Neuronal stem cell (in vitro differentiated cells): ENCODE data around the gene KPNA3.

Experiments used
- DNase-seq: peaks from one replicate; pipeline ENCODE4 v3.0.0-alpha.2; 2013; ENCODE audit warnings: low spot score
- H2AFZ ChIP-seq: one replicate; pipeline ENCODE4 v1.6.1; 2013; ENCODE audit warnings: mild to moderate bottlenecking, low read length, inconsistent platforms
- H2AK5ac ChIP-seq: 2 replicates; pipeline ENCODE4 v1.6.1; 2013; ENCODE audit warnings: low read depth, mild to moderate bottlenecking, inconsistent platforms, low read length, moderate library complexity, mixed read lengths
- H2BK120ac ChIP-seq: 2 replicates; pipeline ENCODE4 v1.6.1; 2013; ENCODE audit warnings: low read depth, mild to moderate bottlenecking, inconsistent platforms, low read length, moderate library complexity, mixed read lengths
- H2BK12ac ChIP-seq: one replicate; pipeline ENCODE4 v1.6.1; 2013; ENCODE audit warnings: low read length, inconsistent platforms
- H2BK15ac ChIP-seq: 2 replicates; pipeline ENCODE4 v1.6.1; 2013; ENCODE audit warnings: mild to moderate bottlenecking, low read length, inconsistent platforms, mixed read lengths
- H2BK5ac ChIP-seq: one replicate; pipeline ENCODE4 v1.6.1; 2013; ENCODE audit warnings: inconsistent platforms, mild to moderate bottlenecking, low read length, moderate library complexity
- H3K14ac ChIP-seq: one replicate; pipeline ENCODE4 v1.6.1; 2013; ENCODE audit warnings: low read length, inconsistent platforms
- H3K18ac ChIP-seq: 2 replicates; pipeline ENCODE4 v1.6.1; 2013; ENCODE audit warnings: low read length, inconsistent platforms
- H3K23ac ChIP-seq: 2 replicates; pipeline ENCODE4 v1.6.1; 2013; ENCODE audit warnings: low read depth, mild to moderate bottlenecking, mixed read lengths, low read length, inconsistent platforms; ENCODE audit not compliant: poor library complexity
- H3K27ac ChIP-seq: replicated peaks from 3 replicates; pipeline ENCODE4 v1.5.1; 2013; ENCODE audit warnings: low read length, inconsistent platforms
- H3K27me3 ChIP-seq, 3 experiments: 2 replicates each; pipeline ENCODE4 v1.6.1; 2013; ENCODE audit warnings: low read length in 3 of 3, mild to moderate bottlenecking in 2 of 3, inconsistent platforms in 1 of 3, low read depth in 1 of 3, mixed read lengths in 1 of 3, moderate library complexity in 1 of 3; ENCODE audit not compliant: control insufficient read depth in 3 of 3, insufficient read depth in 3 of 3
- H3K36me3 ChIP-seq, 2 donors: replicated peaks in 1 of 2; 2 replicates each; pipeline ENCODE4 v1.6.1; 2013; ENCODE audit warnings: low read length in 2 of 2; ENCODE audit not compliant: control insufficient read depth in 2 of 2, insufficient read depth in 2 of 2
- H3K4ac ChIP-seq: 2 replicates; pipeline ENCODE4 v1.6.1; 2013; ENCODE audit warnings: inconsistent platforms, mild to moderate bottlenecking, low read length, moderate library complexity
- H3K4me1 ChIP-seq, 2 donors: 1 replicate in 1 of 2; 2 replicates in 1 of 2; pipeline ENCODE4 v1.6.1; 2013; ENCODE audit warnings: low read length in 2 of 2, low read depth in 1 of 2; ENCODE audit not compliant: control insufficient read depth in 2 of 2, insufficient read depth in 1 of 2
- H3K4me2 ChIP-seq: one replicate; pipeline ENCODE4 v1.6.1; 2013; ENCODE audit warnings: mild to moderate bottlenecking, low read length, inconsistent platforms; ENCODE audit not compliant: insufficient read depth, poor library complexity, severe bottlenecking
- H3K4me3 ChIP-seq, 2 donors: 2 replicates each; pipeline ENCODE4 v1.5.1; 2013; ENCODE audit warnings: low read length in 2 of 2, mild to moderate bottlenecking in 2 of 2, inconsistent platforms in 1 of 2, moderate library complexity in 1 of 2
- H3K79me1 ChIP-seq: one replicate; pipeline ENCODE4 v1.6.1; 2013; ENCODE audit warnings: low read depth, mild to moderate bottlenecking, inconsistent platforms, low read length, moderate library complexity
- H3K9ac ChIP-seq: one replicate; pipeline ENCODE4 v1.6.1; 2013; ENCODE audit warnings: mild to moderate bottlenecking, low read depth, low read length, inconsistent platforms; ENCODE audit not compliant: poor library complexity
- H3K9me3 ChIP-seq, 2 donors: replicated peaks in 1 of 2; 2 replicates each; pipeline versions ENCODE3 to v1.6.1; 2013; ENCODE audit warnings: low read length in 2 of 2, mild to moderate bottlenecking in 2 of 2, inconsistent platforms in 1 of 2, low read depth in 1 of 2, mixed read lengths in 1 of 2, moderate library complexity in 1 of 2; ENCODE audit not compliant: control insufficient read depth in 2 of 2, insufficient read depth in 1 of 2
- H4K8ac ChIP-seq: one replicate; pipeline ENCODE4 v1.6.1; 2013; ENCODE audit warnings: low read depth, mild to moderate bottlenecking, inconsistent platforms, low read length, moderate library complexity
- H4K91ac ChIP-seq: one replicate; pipeline ENCODE4 v1.6.1; 2013; ENCODE audit warnings: low read length, low read depth, mild to moderate bottlenecking, inconsistent platforms; ENCODE audit not compliant: poor library complexity
- WGBS, 2 donors: extraction: QIAGEN DNeasy Blood & Tissue Kit; methylation state at CpG; one replicate each; pipeline ENCODE4 v1.1.7; 2013; ENCODE audit warnings: missing lambda C conversion rate in 2 of 2, mixed read lengths in 1 of 2; ENCODE audit not compliant: insufficient read length in 2 of 2, insufficient replicate concordance in 1 of 2; ENCODE audit errors: extremely low coverage in 2 of 2; 5-methylcytosine and 5-hydroxymethylcytosine counted together

Gene KPNA3

GRCh38 chr13:49814551-49815270 lies 22.2 kb upstream of the KPNA3 start:
- Histone ChIP-seq H3K4me3 (no peak overlapping the region), H3K14ac (no peak overlapping the region), H2BK12ac (no peak overlapping the region), H3K4me1 (no peaks in the 10 kb centered on the region), H2AFZ (no peak overlapping the region), H3K79me1 (no peaks in the 10 kb centered on the region), H3K4ac (no peak overlapping the region), H3K27me3 (no peaks in the 10 kb centered on the region), H4K8ac (no peak overlapping the region), H2BK5ac (no peak overlapping the region), H2BK15ac (no peak overlapping the region), H2AK5ac (no peak overlapping the region), H3K36me3 (no peaks in the 10 kb centered on the region), H3K9ac (no peak overlapping the region), H3K4me2 (no peak overlapping the region), H3K27ac (no peak overlapping the region), H4K91ac (no peak overlapping the region), H3K9me3 (no peaks in the 10 kb centered on the region), H2BK120ac (no peak overlapping the region), H3K18ac (no peak overlapping the region), H3K23ac (no peak overlapping the region)
- no peak for DNase-seq
- WGBS, 2 donors, result no CpG with 5 or more reads among the region's 7 CpGs

- Histone ChIP-seq H3K27ac (no peak overlapping the region), H2AFZ (no peak overlapping the region), H2BK5ac (no peak overlapping the region), H2AK5ac (no peak overlapping the region), H3K9me3 (no peaks in the 10 kb centered on the region), H2BK120ac (no peak overlapping the region), H4K91ac (no peak overlapping the region), H3K4me2 (no peak overlapping the region), H3K4me1 (no peaks in the 10 kb centered on the region), H3K14ac (no peak overlapping the region), H3K23ac (no peak overlapping the region), H3K27me3 (no peaks in the 10 kb centered on the region), H4K8ac (no peak overlapping the region), H3K36me3 (no peaks in the 10 kb centered on the region), H2BK15ac (no peak overlapping the region), H2BK12ac (no peak overlapping the region), H3K4me3 (no peak overlapping the region), H3K4ac (no peak overlapping the region), H3K18ac (no peak overlapping the region), H3K9ac (no peak overlapping the region), H3K79me1 (no peaks in the 10 kb centered on the region)
- WGBS, 2 donors, result no CpG with 5 or more reads among the region's 4 CpGs
- no peak for DNase-seq
Observed at GRCh38 chr13:49812812-49813211, 20.3 kb upstream of the KPNA3 start.

GRCh38 chr13:49811527-49811908 lies 19.0 kb upstream of the KPNA3 start:
- Histone ChIP-seq H4K91ac (no peak overlapping the region), H3K4me3 (no peak overlapping the region), H2BK120ac (no peak overlapping the region), H3K27me3 (no peaks in the 10 kb centered on the region), H3K14ac (no peak overlapping the region), H3K4me1 (no peaks in the 10 kb centered on the region), H3K27ac (no peak overlapping the region), H3K4ac (no peak overlapping the region), H3K9ac (no peak overlapping the region), H4K8ac (no peak overlapping the region), H2AFZ (no peak overlapping the region), H2BK5ac (no peak overlapping the region), H3K18ac (no peak overlapping the region), H2AK5ac (no peak overlapping the region), H2BK15ac (no peak overlapping the region), H3K4me2 (no peak overlapping the region), H3K9me3 (no peaks in the 10 kb centered on the region), H3K23ac (no peak overlapping the region), H3K79me1 (no peaks in the 10 kb centered on the region), H2BK12ac (no peak overlapping the region), H3K36me3 (no peaks in the 10 kb centered on the region)
- no peak for DNase-seq
- WGBS, 2 donors, result no CpG with 5 or more reads among the region's 4 CpGs

GRCh38 chr13:49810567-49811526 lies 18.4 kb upstream of the KPNA3 start:
- Histone ChIP-seq H3K23ac (no peak overlapping the region), H2BK15ac (no peak overlapping the region)

More at GRCh38 chr13:49810567-49811526, 18.4 kb upstream of the KPNA3 start:
- Histone ChIP-seq H2AK5ac (no peak overlapping the region), H3K27me3 (no peaks in the 10 kb centered on the region), H3K18ac (no peak overlapping the region), H3K36me3 (no peaks in the 10 kb centered on the region), H3K4me1 (no peaks in the 10 kb centered on the region), H3K27ac (no peak overlapping the region), H4K8ac (no peak overlapping the region), H3K14ac (no peak overlapping the region), H4K91ac (no peak overlapping the region), H3K79me1 (no peaks in the 10 kb centered on the region), H3K4ac (no peak overlapping the region), H3K9ac (no peak overlapping the region), H2BK5ac (no peak overlapping the region), H3K4me2 (no peak overlapping the region), H2AFZ (no peak overlapping the region), H2BK120ac (no peak overlapping the region), H3K4me3 (no peak overlapping the region), H2BK12ac (no peak overlapping the region), H3K9me3 (no peaks in the 10 kb centered on the region)
- WGBS, 2 donors, result no CpG with 5 or more reads among the region's 6 CpGs
- DNase-seq, result no peak
